ENCODE measurements around the gene SERPINE3. TPM values are rescaled to one million over a fixed set of nuclear protein-coding genes. Genes with fewer than 3 reads are reported as not detected.

Gene SERPINE3
- total RNA-seq, 1 donor from 2014 or later: 0.12 TPM

DNA sequence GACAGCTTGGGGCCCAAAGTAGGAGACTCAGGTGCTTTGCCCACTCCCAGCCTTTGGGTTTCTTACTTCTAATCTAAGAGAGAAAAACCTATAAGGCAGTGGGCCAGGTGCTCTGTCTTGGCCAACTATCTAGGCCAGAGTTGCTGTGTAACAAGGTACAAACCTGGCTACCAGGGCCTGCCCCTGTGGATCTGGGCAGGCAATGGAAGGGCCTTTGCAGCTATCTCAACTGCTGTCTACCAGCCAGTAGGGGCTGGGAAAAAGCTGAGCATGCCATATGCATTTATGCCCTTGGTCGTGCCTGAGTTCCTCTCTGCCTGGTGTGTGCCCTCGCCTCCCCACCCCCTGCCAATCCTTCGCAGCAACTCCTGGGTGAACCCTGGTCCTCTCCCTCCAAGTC, 16.7 kb upstream of the SERPINE3 start:
- TF ChIP-seq CTCF (conservative IDR thresholded peaks at IDR 0.05): no peak
- H3K4me3 Mint-ChIP-seq: no peak overlapping the region
- DNase-seq (ENCODE audit: extremely low spot score, unreplicated experiment): no peak
- H3K4me1 Mint-ChIP-seq (ENCODE audit: unreplicated experiment): no peaks in the 10 kb centered on the region
- H3K36me3 Mint-ChIP-seq: no peaks in the 10 kb centered on the region
- no peaks in the 10 kb centered on the region for H3K27me3 Mint-ChIP-seq
- H3K9me3 Mint-ChIP-seq: no peaks in the 10 kb centered on the region
- no peak overlapping the region for H3K27ac Mint-ChIP-seq

GRCh38 chr13:51323824-51324511, 15.5 kb upstream of the SERPINE3 start:
- no peaks in the 10 kb centered on the region for H3K9me3 Mint-ChIP-seq
- no peak for TF ChIP-seq CTCF (conservative IDR thresholded peaks at IDR 0.05)
- no peaks in the 10 kb centered on the region for H3K4me1 Mint-ChIP-seq (ENCODE audit: unreplicated experiment)
- no peak for DNase-seq (ENCODE audit: extremely low spot score, unreplicated experiment)
- H3K36me3 Mint-ChIP-seq: no peaks in the 10 kb centered on the region
- H3K27ac Mint-ChIP-seq: no peak overlapping the region
- no peaks in the 10 kb centered on the region for H3K27me3 Mint-ChIP-seq
- no peak overlapping the region for H3K4me3 Mint-ChIP-seq

DNA sequence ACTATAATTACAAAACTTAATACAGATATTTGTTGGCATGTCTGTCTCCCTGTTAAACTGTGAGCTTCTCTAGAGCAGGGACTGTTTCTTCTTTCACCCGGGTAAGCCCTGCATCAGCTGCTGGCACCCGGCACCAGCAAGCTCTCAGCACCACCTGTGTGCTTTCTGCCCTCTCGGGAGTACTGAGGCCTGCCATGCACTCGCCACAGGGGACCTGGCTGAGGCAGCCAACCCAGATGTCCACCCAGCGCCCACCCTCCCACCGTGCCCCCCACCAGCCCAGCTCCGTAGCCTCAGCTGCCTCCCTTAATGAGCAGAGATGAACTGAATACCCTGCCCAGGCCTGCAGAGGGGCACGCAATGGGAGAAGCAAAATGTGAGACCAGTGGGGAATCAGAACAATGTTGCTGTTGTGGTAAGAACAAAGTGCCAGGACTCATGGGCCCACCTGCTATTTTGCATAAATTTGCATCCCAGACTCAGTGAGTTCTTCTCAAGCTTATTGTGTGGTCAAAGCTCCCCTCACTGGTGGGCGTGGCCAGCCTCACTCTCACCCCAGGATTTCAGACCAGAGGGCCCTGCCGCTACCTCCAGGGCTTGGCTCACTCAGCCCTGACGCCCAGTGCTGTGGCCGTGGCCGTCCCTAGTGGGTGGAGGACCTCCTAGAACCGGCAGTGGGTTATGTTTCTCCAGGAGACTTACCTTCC, 14.6 kb upstream of the SERPINE3 start:
- DNase-seq (ENCODE audit: extremely low spot score, unreplicated experiment): no peak
- no peaks in the 10 kb centered on the region for H3K36me3 Mint-ChIP-seq
- H3K4me3 Mint-ChIP-seq: no peak overlapping the region

DNA sequence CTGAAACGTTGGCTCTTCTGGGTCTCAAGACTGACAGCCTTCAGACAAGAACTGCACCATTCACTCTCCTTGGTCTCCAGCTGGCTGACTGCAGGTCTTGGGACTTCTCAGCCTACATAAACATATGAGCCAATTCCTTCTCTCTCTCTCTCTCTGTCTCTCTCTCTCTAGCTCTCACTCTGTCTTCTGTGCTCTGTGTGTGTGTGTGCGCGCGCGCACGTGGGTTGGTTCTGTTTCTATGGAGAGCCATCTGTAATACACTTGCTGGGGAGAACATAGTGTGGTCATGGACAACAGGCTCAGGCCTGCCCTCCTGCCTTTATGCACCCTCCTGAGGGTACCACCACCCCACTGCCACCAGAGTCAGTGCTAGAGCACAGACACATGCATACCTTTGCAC, 13.7 kb upstream of the SERPINE3 start:
- TF ChIP-seq CTCF (conservative IDR thresholded peaks at IDR 0.05): no peak
- Mint-ChIP-seq H3K27ac (no peak overlapping the region), H3K9me3 (no peaks in the 10 kb centered on the region), H3K36me3 (no peaks in the 10 kb centered on the region), H3K4me3 (no peak overlapping the region), H3K27me3 (no peaks in the 10 kb centered on the region), H3K4me1 (ENCODE audit: unreplicated experiment) (no peaks in the 10 kb centered on the region)
- no peak for DNase-seq (ENCODE audit: extremely low spot score, unreplicated experiment)

More for the DNA sequence above, 14.6 kb upstream of the SERPINE3 start:
- Mint-ChIP-seq H3K4me1 (ENCODE audit: unreplicated experiment) (no peaks in the 10 kb centered on the region), H3K27me3 (no peaks in the 10 kb centered on the region), H3K9me3 (no peaks in the 10 kb centered on the region), H3K27ac (no peak overlapping the region)
- no peak for TF ChIP-seq CTCF (conservative IDR thresholded peaks at IDR 0.05)

GRCh38 chr13:51326777-51327176, 12.7 kb upstream of the SERPINE3 start:
- H3K4me3 Mint-ChIP-seq: no peak overlapping the region
- no peaks in the 10 kb centered on the region for H3K4me1 Mint-ChIP-seq (ENCODE audit: unreplicated experiment)
- H3K36me3 Mint-ChIP-seq: no peaks in the 10 kb centered on the region
- H3K27me3 Mint-ChIP-seq: no peaks in the 10 kb centered on the region
- TF ChIP-seq CTCF (conservative IDR thresholded peaks at IDR 0.05): no peak
- no peaks in the 10 kb centered on the region for H3K9me3 Mint-ChIP-seq
- H3K27ac Mint-ChIP-seq: no peak overlapping the region
- DNase-seq (ENCODE audit: extremely low spot score, unreplicated experiment): no peak

All from type B pancreatic cell (in vitro differentiated cells).